HEK293T (cell line): ENCODE measurements around the gene LCN15.

ENCODE experiments used
- CTCF ChIA-PET: fragments of 350-600 bp; formaldehyde crosslinking; extraction: SDS; loops from one replicate; lab custom pipeline; 2021; ENCODE audit warnings: antibody characterized with exemption, inconsistent platforms; lab: Yijun Ruan, JAX
- POLR2A ChIA-PET: fragments of 350-600 bp; formaldehyde crosslinking; extraction: SDS; loops from one replicate; lab custom pipeline; 2020; ENCODE audit warnings: antibody characterized with exemption, inconsistent platforms; lab: Yijun Ruan, JAX
- DNase-seq: peaks from one replicate; pipeline ENCODE4 v3.0.0; 2012; ENCODE audit warnings: mixed read lengths; ENCODE audit errors: extremely low spot score
- ARNT ChIP-seq: fragments of 450-650 bp; IDR thresholded peaks from 2 replicates; pipeline ENCODE4 v1.6.1; 2017; ENCODE audit warnings: mild to moderate bottlenecking
- BHLHE40 ChIP-seq: fragments of 450-650 bp; IDR thresholded peaks from 2 replicates; pipeline ENCODE4 v1.6.1; 2016; ENCODE audit warnings: mild to moderate bottlenecking, moderate library complexity, borderline replicate concordance
- CTBP1 ChIP-seq: fragments of 450-650 bp; IDR thresholded peaks from 2 replicates; pipeline ENCODE4 v1.6.1; 2016; ENCODE audit warnings: borderline replicate concordance
- ELF4 ChIP-seq: fragments of 450-650 bp; IDR thresholded peaks from 2 replicates; pipeline ENCODE4 v1.6.1; 2017; ENCODE audit warnings: antibody characterized with exemption
- FOXA1 ChIP-seq: fragments of 450-650 bp; IDR thresholded peaks from 2 replicates; pipeline ENCODE4 v1.6.1; 2016; ENCODE audit warnings: mild to moderate bottlenecking
- FOXK2 ChIP-seq: fragments of 450-650 bp; IDR thresholded peaks from 2 replicates; pipeline ENCODE4 v1.6.1; 2016; ENCODE audit warnings: mild to moderate bottlenecking
- FOXM1 ChIP-seq: fragments of 450-650 bp; IDR thresholded peaks from 2 replicates; pipeline ENCODE4 v1.6.1; 2017; ENCODE audit warnings: mild to moderate bottlenecking, borderline replicate concordance
- HDGF ChIP-seq: fragments of 450-650 bp; IDR thresholded peaks from 2 replicates; pipeline ENCODE4 v1.6.1; 2017; ENCODE audit warnings: antibody characterized with exemption, borderline replicate concordance
- L3MBTL2 ChIP-seq: fragments of 450-650 bp; conservative IDR thresholded peaks from 2 replicates; pipeline ENCODE4 v1.6.1; 2016; ENCODE audit warnings: mild to moderate bottlenecking
- LEF1 ChIP-seq: fragments of 450-650 bp; IDR thresholded peaks from 2 replicates; pipeline ENCODE4 v1.6.1; 2017; ENCODE audit warnings: mild to moderate bottlenecking, borderline replicate concordance
- NFRKB ChIP-seq: fragments of 450-650 bp; IDR thresholded peaks from 2 replicates; pipeline ENCODE4 v1.6.1; 2016; ENCODE audit warnings: mild to moderate bottlenecking, moderate library complexity
- SP1 ChIP-seq: fragments of 450-650 bp; IDR thresholded peaks from 2 replicates; pipeline ENCODE4 v1.6.1; 2017
- SUZ12 ChIP-seq: fragments of 450-650 bp; IDR thresholded peaks from 2 replicates; pipeline ENCODE4 v1.6.1; 2016; ENCODE audit warnings: mild to moderate bottlenecking
- TARDBP ChIP-seq: fragments of 450-650 bp; IDR thresholded peaks from 2 replicates; pipeline ENCODE4 v1.6.1; 2016
- ZNF384 ChIP-seq: fragments of 450-650 bp; IDR thresholded peaks from 2 replicates; pipeline ENCODE4 v1.6.1; 2016
- TF ChIP-seq, protein P1 (sequence below): fragments of 450-650 bp; IDR thresholded peaks from 2 replicates; pipeline ENCODE4 v1.6.1; 2016

Gene LCN15

DNA sequence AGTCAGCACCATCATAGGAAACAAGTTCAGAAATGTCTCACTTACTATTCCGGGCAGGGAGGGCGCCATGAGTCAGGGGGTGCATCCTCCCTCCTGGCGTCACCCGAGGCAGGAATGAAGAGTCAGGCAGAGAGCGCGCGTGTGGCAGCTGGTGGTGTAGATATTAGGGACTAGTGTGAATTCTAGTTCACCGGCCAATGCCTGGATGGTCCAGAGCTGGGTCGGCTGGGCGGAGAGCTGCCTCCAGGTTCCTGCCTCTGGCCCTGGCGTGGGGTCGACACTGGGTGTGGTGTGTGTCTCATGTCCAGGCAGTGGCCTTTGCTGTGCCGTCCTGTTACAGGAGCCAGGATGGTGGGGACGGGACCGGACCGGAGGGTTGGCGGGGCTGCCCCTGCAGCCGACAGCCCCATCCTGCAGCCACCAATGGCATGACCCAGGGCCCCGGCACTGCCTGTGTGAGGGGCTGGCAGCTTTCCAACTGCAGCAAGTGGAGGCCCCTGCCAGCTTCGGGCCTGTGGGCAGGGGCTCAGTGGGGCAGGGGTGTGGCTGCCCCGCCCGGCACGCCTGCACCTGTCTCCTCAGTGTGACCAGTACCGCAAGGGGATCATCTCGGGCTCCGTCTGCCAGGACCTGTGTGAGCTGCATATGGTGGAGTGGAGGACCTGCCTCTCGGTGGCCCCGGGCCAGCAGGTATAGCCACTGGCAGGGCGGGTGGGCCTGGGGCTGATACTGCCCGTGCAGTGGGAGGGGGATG, 42.8 kb downstream of the LCN15 start:
- DNase-seq: no peak
- ChIA-PET POLR2A (interaction anchor here (2.5 to 3.2 kb wide), 2 partner anchors 7 to 8 kb away, joined by 14 to 16 read pairs; no protein-coding TSS in a partner anchor), CTCF (no interaction called here)
- no peak for TF ChIP-seq NFRKB
- TF ChIP-seq BHLHE40: no peak
- no peak for TF ChIP-seq FOXK2
- no peak for TF ChIP-seq TARDBP
- no peak for TF ChIP-seq LEF1
- TF ChIP-seq FOXA1: no peak
- no peak for TF ChIP-seq HDGF
- TF ChIP-seq SUZ12: no peak
- no peak for TF ChIP-seq SP1
- TF ChIP-seq ZNF384: no peak
- TF ChIP-seq ELF4: no peak
- TF ChIP-seq, protein P1, sequence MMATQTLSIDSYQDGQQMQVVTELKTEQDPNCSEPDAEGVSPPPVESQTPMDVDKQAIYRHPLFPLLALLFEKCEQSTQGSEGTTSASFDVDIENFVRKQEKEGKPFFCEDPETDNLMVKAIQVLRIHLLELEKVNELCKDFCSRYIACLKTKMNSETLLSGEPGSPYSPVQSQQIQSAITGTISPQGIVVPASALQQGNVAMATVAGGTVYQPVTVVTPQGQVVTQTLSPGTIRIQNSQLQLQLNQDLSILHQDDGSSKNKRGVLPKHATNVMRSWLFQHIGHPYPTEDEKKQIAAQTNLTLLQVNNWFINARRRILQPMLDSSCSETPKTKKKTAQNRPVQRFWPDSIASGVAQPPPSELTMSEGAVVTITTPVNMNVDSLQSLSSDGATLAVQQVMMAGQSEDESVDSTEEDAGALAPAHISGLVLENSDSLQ: no peak
- TF ChIP-seq FOXM1: no peak
- no peak for TF ChIP-seq CTBP1
- no peak for TF ChIP-seq ARNT

DNA sequence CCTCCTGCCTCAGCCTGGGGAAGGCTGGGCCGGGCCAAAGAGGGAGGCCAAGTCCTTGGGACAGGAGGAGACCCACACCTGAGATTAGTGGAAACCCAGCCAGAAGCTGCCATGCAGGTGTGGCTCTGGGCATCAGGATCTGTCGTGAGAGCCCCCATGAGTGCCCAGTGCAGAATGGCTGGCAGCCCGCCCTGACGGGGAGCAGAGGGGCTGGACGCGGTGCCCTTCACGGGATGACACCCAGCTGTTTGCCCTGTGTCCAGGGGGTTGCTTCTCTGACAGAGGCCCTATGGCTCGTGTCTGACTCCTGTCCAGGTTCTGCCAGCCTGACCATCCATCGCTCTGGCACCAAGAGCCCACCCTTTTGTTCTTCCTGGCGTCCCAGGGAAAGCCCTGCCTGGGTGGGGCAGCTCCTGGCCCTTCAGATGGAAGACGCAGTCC, 43.4 kb downstream of the LCN15 start:
- CTCF ChIA-PET: no interaction called here
- POLR2A ChIA-PET: interaction anchor here (3.2 kb wide), 1 partner anchor 9 kb away, joined by 14 read pairs; no protein-coding TSS in a partner anchor
- DNase-seq: no peak
- TF ChIP-seq FOXK2 (no peak), HDGF (no peak), SP1 (no peak), NFRKB (no peak), TARDBP (no peak), ARNT (no peak), LEF1 (no peak), BHLHE40 (no peak), FOXM1 (no peak), FOXA1 (no peak), ELF4 (no peak), ZNF384 (no peak), L3MBTL2 (no peak), SUZ12 (no peak), CTBP1 (no peak)
- TF ChIP-seq, protein P1: no peak

DNA sequence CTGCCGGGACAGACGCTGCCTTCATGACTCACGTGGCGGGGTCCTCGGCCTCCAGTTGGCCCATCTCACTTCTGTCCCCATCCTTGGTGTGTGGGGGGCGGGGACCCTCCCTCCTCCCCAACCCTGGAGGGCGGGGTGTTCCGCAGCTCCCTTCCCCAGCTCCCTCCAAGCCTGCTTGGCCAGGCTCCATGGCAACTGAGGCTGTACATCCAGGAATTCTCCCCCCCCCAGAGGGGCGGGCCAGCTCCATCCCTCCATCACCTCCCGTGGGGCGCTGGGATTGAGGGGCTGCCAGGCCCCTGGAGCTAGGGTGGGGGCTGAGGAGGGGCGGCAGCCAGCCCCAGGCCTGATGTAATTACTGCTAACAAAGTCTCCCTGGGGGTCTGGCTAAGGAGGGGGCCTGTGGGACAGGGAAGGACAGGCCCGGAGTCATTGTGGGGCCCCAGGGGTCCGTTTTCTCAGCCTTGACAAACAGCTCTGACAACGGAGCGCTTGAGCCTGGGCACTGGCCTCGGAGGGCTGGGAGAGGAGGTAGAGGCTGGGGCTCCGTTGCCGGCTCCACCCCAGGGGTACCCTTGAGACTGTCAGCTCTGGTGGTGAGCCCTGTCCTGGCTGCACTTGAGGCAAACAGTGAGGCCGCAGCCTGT, 43.9 kb downstream of the LCN15 start:
- no peak for TF ChIP-seq SP1
- no peak for TF ChIP-seq FOXK2
- TF ChIP-seq ELF4: no peak
- TF ChIP-seq FOXM1: no peak
- no peak for TF ChIP-seq NFRKB
- TF ChIP-seq LEF1: no peak
- no peak for TF ChIP-seq ZNF384
- TF ChIP-seq L3MBTL2: no peak
- DNase-seq: no peak
- POLR2A ChIA-PET: interaction anchor here (3.2 kb wide), 1 partner anchor 9 kb away, joined by 14 read pairs; no protein-coding TSS in a partner anchor
- CTCF ChIA-PET: no interaction called here

DNA sequence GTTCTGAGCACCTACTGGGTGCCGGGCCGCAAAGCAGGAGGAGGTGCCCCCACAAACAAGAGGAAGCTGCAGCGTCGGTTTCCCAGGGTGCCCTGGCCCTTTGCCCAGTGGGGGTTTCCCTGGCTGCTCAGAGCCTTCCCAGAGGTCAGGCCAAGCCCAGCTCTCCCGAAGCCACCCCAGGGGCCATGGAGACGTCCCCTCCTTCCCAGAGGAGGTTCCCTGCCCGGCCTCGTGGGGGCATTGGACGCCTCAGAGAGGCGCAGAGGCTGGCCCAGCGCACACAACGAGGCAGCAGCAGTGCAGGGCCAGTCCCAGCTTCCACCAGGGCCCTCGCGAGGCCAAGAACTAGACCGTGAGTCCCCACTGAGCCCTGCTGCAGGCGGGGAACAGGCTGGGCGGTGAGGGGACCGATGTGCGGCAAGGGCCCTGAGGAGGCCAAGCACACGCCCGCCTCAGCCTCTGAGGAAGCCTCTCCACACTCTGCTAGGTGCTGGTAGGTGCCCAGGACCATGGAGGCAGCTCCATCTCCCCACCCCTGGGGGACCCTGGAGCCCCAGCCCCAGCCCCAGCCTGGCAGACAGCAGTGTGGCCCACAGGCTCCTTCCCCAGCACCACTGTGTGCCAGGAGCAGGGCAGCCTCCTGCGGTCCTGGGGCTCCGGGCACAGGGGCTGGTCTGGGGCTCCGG, 45.0 kb downstream of the LCN15 start:
- TF ChIP-seq ARNT (no peak), HDGF (no peak), L3MBTL2 (no peak), SP1 (no peak), ZNF384 (no peak), CTBP1 (no peak), FOXM1 (no peak), FOXK2 (no peak), SUZ12 (no peak), ELF4 (no peak), BHLHE40 (no peak), FOXA1 (no peak), NFRKB (no peak)
- TF ChIP-seq, protein P1: no peak
- DNase-seq: no peak
- CTCF ChIA-PET: interaction anchor here (0.5 kb wide), 1 partner anchor 33 kb away, joined by 3 read pairs; no protein-coding TSS in a partner anchor
- POLR2A ChIA-PET: interaction anchor here (2.4 to 3.2 kb wide), 2 partner anchors 8 to 10 kb away, joined by 14 read pairs; no protein-coding TSS in a partner anchor
